Erythroblast (primary cell): ENCODE results near the gene IGFL4.

Source experiments
- DNase-seq, 2 experiments: peaks; one replicate each; lab custom pipeline; 2025; lab: John Stamatoyannopoulos, UW
- GATA1 ChIP-seq: IDR thresholded peaks from 2 replicates; pipeline ENCODE4 v1.6.1; 2011; ENCODE audit warnings: low read depth, mild to moderate bottlenecking, control low read depth, low read length, moderate library complexity
- POLR2A ChIP-seq: IDR thresholded peaks from 2 replicates; pipeline ENCODE4 v1.6.1; 2011; ENCODE audit warnings: mild to moderate bottlenecking, low read length

Gene IGFL4

GRCh38 chr19:46040952-46041500 lies at the start of gene IGFL4:
Gene IGFL4 (minus strand): TSS chr19:46041002. CDS start chr19:46040962, 40 bp downstream.
- no peak for DNase-seq
- TF ChIP-seq GATA1 (no peak), POLR2A (no peak)

DNA sequence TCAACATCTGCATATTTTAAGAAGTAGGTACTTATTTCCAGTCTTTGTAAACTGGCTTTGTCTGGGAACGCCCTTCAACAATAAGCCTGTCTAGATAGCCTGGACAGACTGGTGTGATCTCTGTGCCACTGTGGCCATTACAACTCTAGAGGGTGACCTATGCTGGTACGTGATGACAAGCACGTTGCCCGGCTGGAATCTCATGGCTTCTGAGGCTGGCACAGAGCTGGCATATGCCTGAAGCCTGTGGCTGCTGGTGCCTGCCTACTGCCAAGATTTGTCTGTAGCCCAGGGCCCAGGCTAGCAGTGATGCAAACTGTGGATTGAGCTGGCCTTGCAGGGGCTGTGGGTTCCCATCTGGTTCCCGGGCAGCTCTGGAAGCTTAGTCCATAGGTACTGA lies 49.6 kb upstream of the IGFL4 start:
- DNase-seq: no peak
- TF ChIP-seq GATA1 (no peak), POLR2A (no peak)

DNA sequence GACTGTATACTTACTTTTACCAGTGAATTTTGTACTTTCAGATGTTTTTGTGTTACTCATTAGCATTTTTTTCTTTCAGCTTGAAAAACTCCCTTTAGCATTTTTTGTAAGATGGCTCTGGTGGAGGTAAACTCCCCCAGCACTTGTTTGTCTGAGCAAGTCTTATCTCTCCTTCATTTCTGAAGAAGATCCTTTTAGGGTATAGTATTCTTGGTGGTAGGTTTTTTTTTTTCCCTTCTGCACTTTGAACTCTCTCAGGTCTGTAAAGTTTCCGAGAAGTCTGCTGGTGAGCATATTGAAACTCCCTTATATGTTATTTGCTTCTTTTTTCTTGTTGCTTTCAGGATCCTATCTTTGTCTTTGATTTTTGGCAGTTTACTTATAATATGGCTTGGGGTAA lies 48.6 kb upstream of the IGFL4 start:
- DNase-seq: no peak
- TF ChIP-seq POLR2A: no peak
- no peak for TF ChIP-seq GATA1

- DNase-seq: no peak
- TF ChIP-seq GATA1: no peak
- TF ChIP-seq POLR2A: no peak
Measured at GRCh38 chr19:46088101-46088500, 47.3 kb upstream of the IGFL4 start.

- DNase-seq: no peak
- TF ChIP-seq POLR2A (no peak), GATA1 (no peak)
Measured at GRCh38 chr19:46085888-46086287, 45.1 kb upstream of the IGFL4 start.

DNA sequence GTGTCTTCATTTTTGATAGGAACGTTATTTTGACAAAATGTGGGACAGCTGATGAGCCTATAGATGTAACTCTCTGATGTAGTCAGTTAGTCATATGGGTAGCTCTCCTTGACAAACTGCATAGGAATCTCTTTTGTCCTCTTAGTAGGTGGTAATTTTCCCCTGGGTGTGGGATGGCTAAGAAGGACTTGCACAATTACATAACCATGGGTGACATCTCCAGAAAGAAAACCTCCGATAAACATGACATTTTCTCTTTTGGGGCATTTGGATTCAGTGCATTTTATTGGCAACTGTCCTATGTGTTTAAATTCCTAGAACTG lies 41.9 kb upstream of the IGFL4 start:
- no peak for DNase-seq
- no peak for TF ChIP-seq POLR2A
- no peak for TF ChIP-seq GATA1

GRCh38 chr19:46081928-46082727 lies 41.3 kb upstream of the IGFL4 start:
- TF ChIP-seq POLR2A (no peak), GATA1 (no peak)
- DNase-seq: peak; percentile 17 to 46

- DNase-seq: no peak
- TF ChIP-seq GATA1 (no peak), POLR2A (no peak)
Measured at GRCh38 chr19:46080561-46080960, 39.8 kb upstream of the IGFL4 start.

GRCh38 chr19:46079576-46079975 lies 38.8 kb upstream of the IGFL4 start:
- TF ChIP-seq POLR2A (no peak), GATA1 (no peak)
- no peak for DNase-seq

GRCh38 chr19:46078573-46079332 lies 38.0 kb upstream of the IGFL4 start:
- DNase-seq: peak; percentile 43 to 64

- no peak for DNase-seq
Measured at GRCh38 chr19:46077815-46078167, 37.0 kb upstream of the IGFL4 start.

GRCh38 chr19:46076951-46077814 lies 36.4 kb upstream of the IGFL4 start:
- no peak for TF ChIP-seq POLR2A
- no peak for TF ChIP-seq GATA1
- DNase-seq: peak; percentile 35 to 39

More at GRCh38 chr19:46077815-46078167, 37.0 kb upstream of the IGFL4 start:
- TF ChIP-seq GATA1 (no peak), POLR2A (no peak)
